HG03135 (cell line): ENCODE measurements around the gene POGLUT3.
A peak's percentile ranks its signal among the peaks of the same experiment; 100 is the strongest.

Experiments used
- ATAC-seq: cut with Tn5 transposase; IDR thresholded peaks from one replicate; pipeline ENCODE4 v1.9.1; 2021; ENCODE audit warnings: mild to moderate bottlenecking, moderate library complexity; ENCODE audit not compliant: unreplicated experiment

The POGLUT3 gene, protein sequence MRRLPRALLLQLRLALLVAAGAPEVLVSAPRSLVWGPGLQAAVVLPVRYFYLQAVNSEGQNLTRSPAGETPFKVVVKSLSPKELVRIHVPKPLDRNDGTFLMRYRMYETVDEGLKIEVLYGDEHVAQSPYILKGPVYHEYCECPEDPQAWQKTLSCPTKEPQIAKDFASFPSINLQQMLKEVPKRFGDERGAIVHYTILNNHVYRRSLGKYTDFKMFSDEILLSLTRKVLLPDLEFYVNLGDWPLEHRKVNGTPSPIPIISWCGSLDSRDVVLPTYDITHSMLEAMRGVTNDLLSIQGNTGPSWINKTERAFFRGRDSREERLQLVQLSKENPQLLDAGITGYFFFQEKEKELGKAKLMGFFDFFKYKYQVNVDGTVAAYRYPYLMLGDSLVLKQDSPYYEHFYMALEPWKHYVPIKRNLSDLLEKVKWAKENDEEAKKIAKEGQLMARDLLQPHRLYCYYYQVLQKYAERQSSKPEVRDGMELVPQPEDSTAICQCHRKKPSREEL

DNA sequence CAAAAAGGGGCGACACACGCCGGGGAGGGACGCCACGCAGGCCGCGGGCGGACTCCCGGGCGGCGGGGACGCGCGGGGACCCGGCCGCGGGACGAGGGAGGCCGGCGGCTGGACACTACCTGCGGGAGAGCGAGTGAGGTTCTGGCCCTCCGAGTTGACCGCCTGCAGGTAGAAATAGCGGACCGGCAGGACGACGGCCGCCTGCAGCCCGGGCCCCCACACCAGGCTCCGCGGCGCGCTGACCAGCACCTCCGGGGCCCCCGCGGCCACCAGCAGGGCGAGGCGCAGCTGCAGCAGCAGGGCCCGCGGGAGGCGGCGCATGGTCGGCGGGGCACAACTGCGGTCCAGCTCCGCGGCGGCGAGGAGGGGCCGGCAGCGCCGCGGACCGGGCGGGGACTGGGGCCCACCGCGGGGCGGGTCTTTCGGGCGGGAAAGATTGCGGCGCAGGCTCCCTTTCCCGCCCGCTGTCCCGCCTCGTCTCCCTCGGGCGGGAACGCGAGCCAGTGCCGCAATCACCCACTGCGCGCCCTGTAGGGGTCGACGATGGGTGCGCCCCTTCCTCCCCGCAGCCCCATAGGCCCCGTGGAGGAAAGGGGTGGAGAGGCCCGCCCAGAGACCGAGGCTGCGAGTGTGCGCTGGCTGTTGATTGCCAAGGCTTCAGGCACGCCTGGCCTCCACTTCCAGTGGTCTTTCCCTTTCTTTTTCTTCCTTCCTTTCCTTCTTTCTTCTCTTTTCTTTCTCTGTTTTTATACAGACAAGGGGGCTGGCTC, at the start of gene POGLUT3:
POGLUT3 (minus strand) TSS at position 339 of the 770 bp plus-strand sequence; CDS start at position 321, 18 bp downstream.
- peak; percentile 51 for ATAC-seq

DNA sequence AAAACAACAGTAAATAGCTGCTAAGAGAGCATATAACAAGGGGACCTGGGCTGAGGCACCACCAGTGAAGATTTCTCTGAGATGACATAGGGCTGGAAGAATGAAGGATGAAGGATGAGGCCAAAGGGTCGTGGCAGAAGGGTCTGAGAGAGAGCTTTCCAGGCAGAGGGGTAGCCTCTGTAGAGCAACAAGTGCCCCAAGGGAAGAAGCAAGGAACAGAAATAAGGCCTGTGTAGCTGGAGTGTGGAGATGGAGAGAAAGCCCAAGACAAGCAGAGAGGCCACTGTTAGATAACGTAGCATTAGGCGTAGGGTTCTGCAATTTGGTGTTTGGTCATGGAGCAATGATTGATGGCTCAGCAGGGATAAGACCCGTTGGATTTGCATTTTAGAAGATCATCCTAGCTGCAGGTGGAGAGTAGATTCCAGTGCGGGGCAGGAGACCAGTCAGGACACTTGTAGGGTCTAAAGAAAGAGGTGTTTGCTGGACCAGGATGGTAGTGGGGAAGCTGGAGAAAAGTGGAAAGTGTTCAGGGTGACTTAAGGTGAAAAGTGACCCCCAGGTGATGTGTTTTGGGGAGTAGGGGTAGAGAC, 47.8 kb upstream of the POGLUT3 start:
- ATAC-seq: no peak

DNA sequence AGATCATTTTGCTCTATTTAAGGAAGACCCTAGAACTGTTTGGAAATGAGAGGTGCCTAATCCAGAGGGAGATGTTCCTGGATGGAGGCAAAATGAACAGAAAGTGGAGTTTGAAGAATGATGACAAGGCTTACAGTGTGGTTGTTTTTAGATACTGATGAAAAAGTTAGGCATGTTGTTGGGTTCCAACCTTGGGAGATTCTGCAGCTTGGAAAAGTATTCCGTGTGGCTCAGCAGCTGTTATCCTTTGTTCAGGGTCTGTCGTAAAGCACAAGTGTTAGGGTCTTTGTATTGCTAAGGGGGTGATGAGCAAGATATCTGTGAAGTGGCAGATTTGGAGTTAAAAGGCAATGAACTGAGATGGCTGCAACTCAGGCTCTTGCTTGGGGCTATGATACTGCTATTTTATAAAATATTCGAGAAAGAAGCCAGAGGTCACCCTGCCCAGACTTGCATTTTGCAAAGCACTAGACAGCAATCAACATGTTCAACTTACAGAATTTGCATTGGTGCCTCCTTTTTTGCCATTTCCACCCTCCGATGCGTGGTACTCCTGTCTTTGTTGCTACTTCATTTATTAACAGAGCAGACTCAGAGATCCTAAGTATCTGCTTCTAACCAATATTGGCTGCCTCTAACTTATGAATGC, 45.3 kb upstream of the POGLUT3 start:
- no peak for ATAC-seq

DNA sequence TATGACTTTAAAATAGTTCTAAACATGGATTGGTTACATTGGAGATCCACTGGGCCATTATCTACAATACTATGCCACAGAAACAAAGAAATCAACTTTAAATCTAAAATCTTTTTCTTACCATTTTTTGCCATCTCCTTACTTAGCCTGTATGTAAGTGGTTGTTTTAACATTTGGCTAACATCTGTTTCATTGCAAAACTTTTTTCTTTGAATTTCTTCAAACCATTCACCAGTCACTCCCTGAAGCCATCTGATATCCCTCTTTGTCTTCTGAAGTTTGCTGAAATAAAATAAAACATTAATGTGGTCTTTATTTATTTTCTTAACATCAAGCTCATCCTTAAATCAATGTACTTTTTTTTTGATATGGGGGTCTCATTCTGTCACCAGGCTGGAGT, 43.3 kb upstream of the POGLUT3 start:
- ATAC-seq: no peak

DNA sequence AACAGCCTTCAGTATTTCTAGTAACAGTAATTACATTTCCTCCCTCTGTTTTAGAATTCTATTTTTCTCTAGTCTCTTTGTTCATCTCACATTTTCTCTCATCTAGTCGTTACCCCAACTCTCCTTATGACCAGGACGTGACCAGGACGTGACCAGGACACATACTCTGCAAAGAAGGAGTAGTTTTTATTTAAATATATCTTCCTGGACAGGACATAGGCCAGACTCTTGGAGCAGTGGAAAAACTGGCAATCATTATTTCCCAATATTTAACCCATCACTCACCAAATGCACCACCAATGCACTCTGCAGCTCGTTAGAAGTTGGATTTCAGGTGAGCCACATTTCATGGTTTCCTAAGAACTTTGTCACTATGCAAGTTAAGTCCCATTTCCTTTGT, 40.3 kb upstream of the POGLUT3 start:
- no peak for ATAC-seq

DNA sequence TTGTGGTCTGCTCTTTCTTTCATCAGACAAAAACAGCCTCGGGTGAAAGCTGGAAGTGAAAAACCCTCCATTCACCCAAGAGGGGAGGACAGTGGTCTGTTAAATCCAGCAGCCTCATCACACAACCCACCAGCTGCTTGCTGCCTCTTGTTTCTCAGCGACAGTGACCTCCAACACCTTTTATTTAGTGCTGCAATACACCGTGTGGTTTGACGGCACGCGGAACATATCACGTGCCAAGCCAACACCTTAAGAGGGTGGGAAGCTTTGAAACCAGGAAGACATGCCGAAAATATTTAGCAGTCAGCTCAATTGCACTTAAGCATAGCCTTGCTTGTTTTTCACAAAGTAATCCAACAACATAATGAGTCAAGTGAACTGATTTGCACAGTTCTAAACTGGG, 39.8 kb upstream of the POGLUT3 start:
- ATAC-seq: no peak

DNA sequence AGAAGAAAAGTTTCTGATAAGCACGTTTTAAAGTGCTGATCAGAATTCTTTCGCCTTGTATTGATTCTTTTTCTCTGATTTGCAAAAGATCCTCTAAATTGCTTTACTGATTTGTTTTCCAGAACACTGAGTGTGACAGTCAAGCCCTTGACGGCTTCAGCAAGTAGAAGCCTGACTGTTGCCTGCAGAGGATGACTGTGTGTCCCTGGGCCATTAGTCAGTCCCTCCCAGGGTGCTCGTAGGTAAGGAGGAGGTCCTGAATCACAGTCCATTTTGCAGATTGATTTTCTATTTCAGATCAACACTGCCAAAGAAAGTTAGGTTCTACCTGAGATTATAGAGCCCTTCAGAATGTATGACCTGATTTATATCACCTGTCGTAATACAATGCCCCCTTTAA, 38.6 kb upstream of the POGLUT3 start:
- no peak for ATAC-seq

DNA sequence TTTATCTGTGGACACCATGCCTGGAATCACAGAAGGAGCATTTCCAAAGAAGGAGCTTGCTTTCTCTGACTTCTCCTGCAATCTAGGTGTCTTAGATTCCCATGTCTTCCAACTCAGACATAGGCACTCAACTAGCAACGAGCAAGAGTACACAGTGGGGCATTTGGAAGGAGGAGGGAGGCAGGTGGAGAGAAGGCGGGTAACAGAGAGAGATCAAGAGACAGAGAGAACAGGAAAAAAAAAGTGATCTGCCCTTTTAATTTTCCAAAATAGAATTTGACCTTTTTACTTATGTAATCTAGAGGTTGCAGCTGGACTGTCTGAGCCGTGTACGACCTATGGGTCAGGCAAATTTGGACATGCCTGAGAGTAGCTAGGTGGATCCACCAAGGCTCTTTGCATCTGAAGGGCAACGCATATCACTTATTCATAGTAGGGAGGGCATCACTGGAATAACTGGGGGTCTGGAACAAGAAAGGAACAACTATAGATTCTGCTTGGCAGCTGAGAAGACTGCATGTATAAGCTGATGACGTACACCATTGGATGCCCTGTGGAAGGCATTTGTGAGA, 37.3 kb upstream of the POGLUT3 start:
- ATAC-seq: no peak

DNA sequence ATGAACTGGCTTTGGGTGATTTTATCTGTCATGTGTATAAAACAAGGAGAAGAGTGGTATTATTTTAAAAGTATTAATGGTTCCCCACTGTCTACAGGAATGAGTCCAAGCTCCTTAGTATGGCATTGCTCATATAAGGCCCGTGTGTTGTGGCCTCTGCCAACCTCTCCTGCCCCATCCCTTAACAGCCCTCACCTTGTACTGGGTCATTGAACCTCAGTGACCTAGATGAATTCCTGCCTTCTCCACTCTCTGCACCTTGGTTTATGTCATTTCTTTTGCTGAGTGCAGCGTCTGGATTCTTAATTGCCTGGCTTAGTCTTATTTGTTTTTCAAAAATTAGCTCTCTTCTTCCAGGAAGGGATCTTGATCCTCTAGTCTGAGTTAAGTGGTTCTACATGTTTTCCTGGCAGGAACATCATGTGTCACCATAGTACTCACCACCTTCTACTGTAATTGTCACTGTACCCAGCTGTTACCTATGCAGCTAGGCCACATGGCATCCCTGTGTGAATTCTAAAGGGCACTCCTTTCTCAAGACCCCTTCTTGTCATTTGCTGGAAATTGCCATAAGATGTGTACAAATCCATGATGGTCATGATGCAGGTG, 36.2 kb upstream of the POGLUT3 start:
- no peak for ATAC-seq

DNA sequence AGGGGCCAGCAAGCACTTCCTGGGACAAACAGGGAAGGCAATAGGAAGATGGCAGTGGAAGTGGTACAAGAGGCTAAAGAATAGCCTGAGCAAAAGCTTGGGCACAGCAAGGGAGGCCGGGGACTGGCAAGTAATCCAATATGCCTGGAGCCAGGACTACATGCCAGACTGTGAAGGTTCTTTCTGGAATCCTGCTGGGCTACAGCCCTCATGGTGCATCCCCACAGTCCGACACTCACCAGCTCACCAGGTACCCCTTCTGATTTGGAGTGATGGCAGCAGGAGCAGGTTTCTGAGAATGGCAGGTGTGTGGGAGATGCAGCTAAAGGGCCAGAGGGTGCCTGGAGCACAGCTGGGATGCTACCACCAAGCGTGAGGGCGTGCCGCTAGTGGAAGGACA, 32.2 kb upstream of the POGLUT3 start:
- ATAC-seq: no peak

DNA sequence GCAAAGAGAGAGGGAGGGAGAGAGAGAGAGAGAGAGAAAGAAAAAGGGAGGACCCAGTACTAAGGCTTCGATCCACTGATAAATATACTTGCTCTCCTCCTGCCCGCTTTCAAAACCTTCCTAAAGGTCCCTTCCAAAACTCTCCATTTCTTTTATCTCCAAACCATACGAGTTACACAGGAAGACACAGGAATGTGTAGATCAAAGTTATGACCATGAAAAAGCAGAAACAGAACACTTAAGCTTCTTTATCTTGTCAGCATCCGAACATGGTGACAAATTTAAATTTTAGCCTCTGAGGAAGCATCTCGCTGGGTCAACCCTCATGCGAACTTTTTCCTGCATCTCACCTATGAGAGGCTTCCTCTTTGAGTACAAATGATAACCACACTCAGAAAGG, 29.2 kb upstream of the POGLUT3 start:
- ATAC-seq: no peak

DNA sequence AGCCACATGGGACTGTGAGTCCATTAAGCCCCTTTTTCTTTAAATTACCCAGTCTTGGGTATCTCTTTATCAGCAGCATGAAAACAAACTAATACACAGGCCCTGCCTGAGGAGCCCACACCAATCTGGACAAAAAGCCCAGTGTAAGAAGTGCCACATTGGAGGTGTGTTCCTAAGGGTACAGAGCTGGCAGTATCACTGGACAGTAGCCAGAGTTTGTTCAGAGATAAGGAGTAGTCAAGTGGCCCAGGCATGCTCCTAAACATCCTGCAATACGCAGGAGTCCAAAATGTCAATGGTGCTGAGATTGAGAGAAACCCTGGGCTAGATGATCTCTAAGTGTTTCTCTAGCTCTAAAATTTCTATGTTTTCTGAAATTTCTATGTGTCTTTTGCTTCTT, 27.0 kb upstream of the POGLUT3 start:
- ATAC-seq: no peak

DNA sequence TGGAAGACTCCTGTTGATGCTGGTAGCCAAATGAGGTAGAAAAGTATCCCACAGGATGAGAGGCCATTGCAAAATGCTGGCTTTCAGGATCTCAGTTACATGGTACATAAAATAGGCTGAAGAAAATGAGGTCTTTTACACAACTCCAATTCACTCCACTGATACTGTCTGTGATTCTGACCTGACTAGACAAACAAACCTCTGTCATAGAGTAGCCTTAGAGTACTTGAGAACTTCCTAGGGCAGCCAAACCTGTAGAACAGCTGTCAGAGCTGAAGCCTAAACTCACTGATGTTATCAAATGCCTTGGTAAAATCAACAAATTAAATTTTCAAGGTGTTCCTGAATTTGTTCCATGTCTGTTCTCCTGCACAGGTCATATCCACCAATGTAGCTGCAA, 26.2 kb upstream of the POGLUT3 start:
- no peak for ATAC-seq

DNA sequence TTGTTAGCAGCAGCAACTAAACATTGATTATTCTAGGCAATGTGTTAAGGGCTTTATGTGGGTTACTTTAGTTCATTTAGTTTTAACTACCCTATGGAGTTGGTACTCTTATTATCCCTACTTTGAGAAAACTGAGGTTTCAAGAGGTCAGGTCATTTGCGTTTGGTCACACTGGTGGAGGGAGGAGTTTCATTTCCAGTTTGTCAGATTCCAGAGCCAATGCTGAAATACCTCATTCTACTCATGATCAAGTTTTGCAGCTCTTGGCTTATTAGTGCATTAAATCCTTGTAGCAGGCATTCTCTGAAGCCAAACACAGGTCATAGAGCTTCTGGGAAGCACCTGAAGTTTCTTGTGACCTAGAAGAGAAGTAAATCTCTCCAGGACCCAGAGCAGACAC, 24.1 kb upstream of the POGLUT3 start:
- no peak for ATAC-seq

DNA sequence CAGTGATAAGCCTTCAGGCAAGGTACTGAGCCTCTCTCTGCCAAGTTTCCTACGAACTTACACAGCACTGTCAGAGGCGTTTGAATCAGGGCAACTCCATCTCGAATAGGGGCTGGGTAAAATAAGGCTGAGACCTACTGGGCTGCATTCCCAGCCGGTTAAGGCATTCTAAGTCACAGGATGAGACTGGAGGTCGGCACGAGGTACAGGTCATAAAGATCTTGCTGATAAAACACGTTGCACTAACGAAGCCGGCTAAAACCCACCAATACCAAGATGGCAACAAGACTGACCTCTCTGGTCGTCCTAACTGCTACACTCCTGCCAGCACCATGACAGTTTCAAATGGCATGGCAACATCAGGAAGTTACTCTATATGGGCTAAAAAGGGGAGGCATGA, 20.4 kb upstream of the POGLUT3 start:
- ATAC-seq: no peak

DNA sequence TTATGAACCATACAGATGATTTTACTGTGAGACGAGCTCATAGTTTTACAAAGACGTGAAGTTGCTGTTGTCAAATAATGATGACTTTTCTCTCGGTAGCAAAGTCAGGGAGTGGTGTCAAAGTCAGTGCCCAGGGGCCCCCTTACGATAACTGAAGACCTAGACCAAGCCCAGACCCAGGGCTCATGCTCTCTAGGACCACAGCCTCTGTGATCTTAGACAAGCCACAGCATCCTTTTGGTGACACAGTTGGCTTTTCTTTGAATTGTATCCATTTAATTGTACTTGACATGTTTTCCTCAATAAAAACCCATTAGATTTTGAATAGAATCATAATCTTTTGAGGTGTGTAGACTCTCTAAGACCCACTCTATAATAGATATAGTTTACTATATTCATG, 17.9 kb upstream of the POGLUT3 start:
- ATAC-seq: no peak

DNA sequence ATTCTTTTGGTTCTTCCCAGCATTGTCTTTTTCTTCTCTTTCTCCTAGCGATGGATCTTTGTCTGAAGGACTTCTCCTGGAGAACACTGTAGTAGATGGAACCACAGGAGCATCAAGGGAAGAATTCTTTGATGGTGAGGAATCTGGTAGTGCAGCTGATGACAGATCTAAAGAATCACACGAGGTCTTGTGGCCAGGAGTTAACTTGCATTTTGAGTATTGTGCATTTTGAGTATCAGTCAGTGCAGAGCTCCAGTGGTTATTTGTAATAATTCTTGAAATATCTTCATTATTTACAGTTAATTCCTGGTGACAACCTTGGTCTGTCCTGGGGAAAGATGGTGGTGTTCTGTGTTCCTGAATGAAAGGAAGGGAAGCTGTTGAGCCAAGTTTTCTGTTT, 14.5 kb upstream of the POGLUT3 start:
- ATAC-seq: no peak

DNA sequence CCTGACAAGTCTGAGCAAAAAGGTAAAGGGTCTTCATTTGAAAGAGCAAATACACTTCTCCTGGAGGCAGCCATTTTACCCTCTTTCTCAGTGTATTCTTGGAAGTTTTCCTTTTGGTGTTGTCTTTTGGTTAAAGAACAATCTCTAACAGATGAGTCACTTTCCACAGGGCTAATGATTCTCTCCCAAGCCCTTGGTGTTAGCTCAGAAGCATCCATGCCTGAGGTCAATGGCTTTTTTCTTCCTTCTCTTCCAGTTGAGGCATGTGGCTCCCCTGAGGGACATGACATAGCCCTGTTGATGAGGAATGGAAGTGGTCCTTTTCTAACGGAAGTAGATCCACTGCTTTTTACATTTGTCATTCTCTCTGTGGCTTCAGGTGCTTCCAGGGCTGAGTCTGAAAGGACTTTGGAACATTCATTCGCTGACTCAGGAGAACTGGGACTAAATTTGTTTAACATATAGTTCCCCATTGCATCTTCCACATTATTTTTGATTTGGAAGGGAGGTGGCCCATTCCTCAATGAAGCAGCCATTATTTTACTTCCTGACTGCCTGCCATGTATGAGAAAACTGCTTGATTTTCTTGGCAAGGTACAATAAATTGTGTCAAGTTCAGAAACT, 13.8 kb upstream of the POGLUT3 start:
- no peak for ATAC-seq

DNA sequence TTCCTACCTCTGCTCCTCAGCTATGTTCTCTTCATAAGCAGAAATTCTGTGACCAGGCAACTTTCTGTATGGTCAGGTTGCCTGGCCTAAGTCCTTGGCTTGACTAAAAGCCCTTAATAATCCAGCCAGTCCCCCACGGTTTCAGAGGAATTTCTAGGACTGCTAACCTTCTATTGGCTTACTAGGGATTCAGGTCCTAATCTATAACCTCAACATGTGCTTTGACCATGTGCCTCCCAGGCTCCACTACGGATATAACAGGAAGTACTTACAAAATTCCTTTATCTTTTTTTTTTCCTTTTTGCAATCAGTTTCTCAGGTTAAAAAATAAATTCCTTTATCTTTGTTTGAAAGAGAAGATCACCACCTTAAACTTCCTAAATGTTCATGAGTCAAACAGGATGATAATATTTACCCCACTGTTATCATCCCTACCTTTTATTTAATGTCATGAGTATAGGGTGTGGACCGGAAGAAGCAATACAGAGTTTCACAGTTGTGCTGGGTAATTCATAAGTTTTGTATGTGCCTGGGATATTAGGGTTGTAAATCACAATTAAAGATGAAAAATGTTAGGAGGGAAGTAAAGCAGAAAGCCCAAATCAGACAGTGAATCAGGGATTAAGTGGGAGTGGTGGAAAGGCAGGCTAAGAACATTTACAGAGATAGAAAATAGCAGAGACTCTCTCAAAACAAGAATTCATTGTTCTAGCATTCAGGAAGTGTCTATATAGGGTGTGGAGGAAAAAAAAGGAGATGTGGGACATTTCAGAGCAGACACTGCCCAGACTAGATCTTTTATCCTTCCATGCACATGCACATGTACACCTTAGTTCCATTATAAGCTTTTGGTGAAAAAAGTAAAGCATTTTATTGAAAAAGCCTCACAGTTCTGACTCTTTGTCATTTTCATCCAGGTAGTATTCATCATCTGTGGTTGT, 10.7 kb upstream of the POGLUT3 start:
- no peak for ATAC-seq
